HepG2 (cell line): ENCODE results near the gene SPG7. TPM values are rescaled to one million over a fixed set of nuclear protein-coding genes. Genes with fewer than 3 reads are reported as not detected.

ENCODE experiments used
- ELF4 ChIP-seq: sonication (generic); formaldehyde crosslinking; IDR thresholded peaks from 2 replicates; pipeline ENCODE4 v1.5.0; 2020; ENCODE audit warnings: missing genetic modification reagents, mild to moderate bottlenecking, moderate library complexity, borderline replicate concordance
- GATAD1 ChIP-seq: IDR thresholded peaks from 2 replicates; pipeline ENCODE4 v1.6.1; 2016; ENCODE audit warnings: missing genetic modification reagents, missing compliant biosample characterization
- GTF3A ChIP-seq: sonication (generic); formaldehyde crosslinking; conservative IDR thresholded peaks from 2 replicates; pipeline ENCODE4 v1.4.0; 2020; ENCODE audit warnings: mild to moderate bottlenecking, missing genetic modification reagents
- HDAC6 ChIP-seq: fragments of 200-600 bp; sonication (generic); IDR thresholded peaks from 2 replicates; pipeline ENCODE4 v1.7.0; 2017; ENCODE audit warnings: mild to moderate bottlenecking, antibody characterized with exemption, low read length, low read depth
- KDM5B ChIP-seq: sonication (generic); formaldehyde crosslinking; IDR thresholded peaks from 2 replicates; pipeline ENCODE4 v1.4.0; 2020; ENCODE audit warnings: missing genetic modification reagents, mild to moderate bottlenecking, borderline replicate concordance
- NAIF1 ChIP-seq: sonication (generic); formaldehyde crosslinking; IDR thresholded peaks from 2 replicates; pipeline ENCODE4 v1.5.0; 2020; ENCODE audit warnings: mild to moderate bottlenecking, missing genetic modification reagents, borderline replicate concordance
- PAWR ChIP-seq: sonication (generic); formaldehyde crosslinking; IDR thresholded peaks from 2 replicates; pipeline ENCODE4 v1.4.0; 2020; ENCODE audit warnings: missing genetic modification reagents, mild to moderate bottlenecking, borderline replicate concordance
- PITX1 ChIP-seq: sonication (generic); formaldehyde crosslinking; IDR thresholded peaks from 2 replicates; pipeline ENCODE4 v1.5.1; 2020; ENCODE audit warnings: mild to moderate bottlenecking, missing genetic modification reagents
- POLR2AphosphoS2 ChIP-seq: IDR thresholded peaks from 2 replicates; pipeline ENCODE4 v1.6.1; 2011; ENCODE audit warnings: low read depth, low read length, improper control_type of control experiment
- PPARG ChIP-seq: conservative IDR thresholded peaks from 2 replicates; pipeline ENCODE4 v1.6.1; 2016; ENCODE audit warnings: missing biosample characterization, missing genetic modification reagents
- PTBP1 ChIP-seq: fragments of 200-400 bp; formaldehyde crosslinking; IDR thresholded peaks from 2 replicates; pipeline ENCODE4 v1.6.1; 2018; ENCODE audit warnings: low read length, low read depth; ENCODE audit not compliant: poor library complexity, severe bottlenecking
- SRF ChIP-seq: IDR thresholded peaks from 2 replicates; pipeline ENCODE4 v1.6.1; 2011; ENCODE audit warnings: mild to moderate bottlenecking, low read depth, low read length, moderate library complexity
- STAT5B ChIP-seq: sonication (generic); formaldehyde crosslinking; IDR thresholded peaks from 2 replicates; pipeline ENCODE4 v1.4.0; 2020; ENCODE audit warnings: missing genetic modification reagents
- TP53 ChIP-seq: sonication (generic); formaldehyde crosslinking; conservative IDR thresholded peaks from 2 replicates; pipeline ENCODE4 v1.4.0; 2020; ENCODE audit warnings: missing genetic modification reagents
- ZFP36 ChIP-seq: fragments of 150-350 bp; IDR thresholded peaks from 2 replicates; pipeline ENCODE4 v1.6.1; 2018; ENCODE audit warnings: borderline replicate concordance, low read length, low read depth; ENCODE audit not compliant: partially characterized antibody
- ZNF101 ChIP-seq: sonication (generic); formaldehyde crosslinking; IDR thresholded peaks from 2 replicates; pipeline ENCODE4 v1.4.0; 2020; ENCODE audit warnings: mild to moderate bottlenecking, low read depth, missing genetic modification reagents, borderline replicate concordance
- ZNF124 ChIP-seq: sonication (generic); formaldehyde crosslinking; IDR thresholded peaks from 2 replicates; pipeline ENCODE4 v1.4.0; 2020; ENCODE audit warnings: missing genetic modification reagents
- ZNF205 ChIP-seq: IDR thresholded peaks from 2 replicates; pipeline ENCODE4 v1.6.1; 2018; ENCODE audit warnings: missing biosample characterization, missing genetic modification reagents
- ZNF207 ChIP-seq: fragments of 450-650 bp; IDR thresholded peaks from 2 replicates; pipeline ENCODE4 v1.6.1; 2016; ENCODE audit warnings: antibody characterized with exemption, borderline replicate concordance
- ZNF232 ChIP-seq: sonication (generic); formaldehyde crosslinking; IDR thresholded peaks from 2 replicates; pipeline ENCODE4 v1.4.0; 2020; ENCODE audit warnings: missing genetic modification reagents, borderline replicate concordance
- ZNF253 ChIP-seq: sonication (generic); formaldehyde crosslinking; IDR thresholded peaks from 2 replicates; pipeline ENCODE4 v1.8.0; 2022; ENCODE audit warnings: mild to moderate bottlenecking, missing genetic modification reagents, borderline replicate concordance
- ZNF274 ChIP-seq: sonication (generic); formaldehyde crosslinking; IDR thresholded peaks from 2 replicates; pipeline ENCODE4 v1.5.1; 2020; ENCODE audit warnings: mild to moderate bottlenecking, missing genetic modification reagents
- ZNF512 ChIP-seq: sonication (generic); formaldehyde crosslinking; IDR thresholded peaks from 2 replicates; pipeline ENCODE4 v1.4.0; 2020; ENCODE audit warnings: mild to moderate bottlenecking, missing genetic modification reagents
- ZNF546 ChIP-seq: sonication (generic); formaldehyde crosslinking; conservative IDR thresholded peaks from 2 replicates; pipeline ENCODE4 v1.8.1; 2023; ENCODE audit warnings: mild to moderate bottlenecking, missing genetic modification reagents
- ZNF556 ChIP-seq: sonication (generic); formaldehyde crosslinking; IDR thresholded peaks from 2 replicates; pipeline ENCODE4 v1.4.0; 2020; ENCODE audit warnings: mild to moderate bottlenecking, missing genetic modification reagents, borderline replicate concordance
- ZNF564 ChIP-seq: sonication (generic); formaldehyde crosslinking; IDR thresholded peaks from 2 replicates; pipeline ENCODE4 v1.8.1; 2023; ENCODE audit warnings: mild to moderate bottlenecking, missing genetic modification reagents
- ZNF660 ChIP-seq: sonication (generic); formaldehyde crosslinking; IDR thresholded peaks from 2 replicates; pipeline ENCODE4 v1.5.1; 2020; ENCODE audit warnings: mild to moderate bottlenecking, low read depth, missing genetic modification reagents, borderline replicate concordance
- ZNF850 ChIP-seq: sonication (generic); formaldehyde crosslinking; conservative IDR thresholded peaks from 2 replicates; pipeline ENCODE4 v1.9.0; 2021; ENCODE audit warnings: mild to moderate bottlenecking, missing genetic modification reagents
- ZSCAN12 ChIP-seq: sonication (generic); formaldehyde crosslinking; IDR thresholded peaks from 2 replicates; pipeline ENCODE4 v1.9.0; 2021; ENCODE audit warnings: mild to moderate bottlenecking, missing genetic modification reagents
- ZSCAN20 ChIP-seq: sonication (generic); formaldehyde crosslinking; IDR thresholded peaks from 2 replicates; pipeline ENCODE4 v1.4.0; 2020; ENCODE audit warnings: missing genetic modification reagents, mild to moderate bottlenecking, borderline replicate concordance
- polyA plus RNA-seq, 8 experiments: library from polyadenylated mRNA; depleted of rRNA in 3 of 8; stranded (reverse) in 7 of 8; unstranded in 1 of 8; fragments of >200 nt; fragmentation: Illumina TruSeq in 4 of 8; extraction: Trizol in 4 of 8; gene quantifications; 2 replicates each; pipeline versions ENCODE4 v1.2.1 to v1.2.3, GENCODE V29; 2011 to 2016; ENCODE audit warnings: low read depth in 4 of 8, missing spikeins in 1 of 8, mixed read lengths in 1 of 8; ENCODE audit not compliant: insufficient read depth in 1 of 8
- total RNA-seq, 5 experiments: library from RNA; depleted of rRNA; stranded (reverse); fragments of >200 nt; fragmentation: Illumina TruSeq; extraction: Trizol; gene quantifications; 2 replicates each; pipeline ENCODE4 v1.2.3, GENCODE V29; 2016; ENCODE audit warnings: low read depth in 1 of 5

SPG7 gene
- total and polyA plus RNA-seq, 2 of the 13 experiments (the other 11 are each of a cell fraction or from before 2014, with no cell fraction given) = 66.0 to 136 TPM

- TF ChIP-seq ZSCAN20 (CRISPR knock-in tag) = no peak
- TF ChIP-seq ELF4 (CRISPR knock-in tag) = no peak
- no peak for TF ChIP-seq ZNF512 (CRISPR knock-in tag)
- no peak for TF ChIP-seq STAT5B (CRISPR knock-in tag)
- no peak for TF ChIP-seq ZNF556 (CRISPR knock-in tag)
- TF ChIP-seq GATAD1 (CRISPR knock-in tag) = no peak
- no peak for TF ChIP-seq ZNF850 (CRISPR knock-in tag)
- no peak for TF ChIP-seq ZNF253
- TF ChIP-seq ZSCAN12 (CRISPR knock-in tag) = no peak
- TF ChIP-seq TP53 (CRISPR knock-in tag) = no peak
- 0 out of 2 replicates have a peak, but pooled peaks have one; percentile 45 for TF ChIP-seq PITX1
- TF ChIP-seq PAWR (CRISPR knock-in tag) = no peak
- TF ChIP-seq PTBP1 = peak; percentile 51
- TF ChIP-seq ZNF274 (CRISPR knock-in tag) = no peak
- no peak for TF ChIP-seq GTF3A (CRISPR knock-in tag)
- TF ChIP-seq KDM5B (CRISPR knock-in tag) = 0 out of 2 replicates have a peak, but pooled peaks have one; percentile 46
- no peak; the same call in 1 of the 2 replicates for TF ChIP-seq ZNF232 (CRISPR knock-in tag)
- TF ChIP-seq ZNF660 (CRISPR knock-in tag) = no peak
- TF ChIP-seq POLR2AphosphoS2 = no peak
- TF ChIP-seq HDAC6 = no peak
- no peak for TF ChIP-seq ZNF564 (CRISPR knock-in tag)
- no peak for TF ChIP-seq ZNF546 (CRISPR knock-in tag)
- no peak for TF ChIP-seq SRF
- no peak for TF ChIP-seq ZNF205 (CRISPR knock-in tag)
- TF ChIP-seq PPARG (CRISPR knock-in tag) = 0 out of 2 replicates have a peak, but pooled peaks have one; percentile 13
- no peak for TF ChIP-seq ZNF124 (CRISPR knock-in tag)
- no peak for TF ChIP-seq ZNF101 (CRISPR knock-in tag)
- no peak for TF ChIP-seq ZNF207
- TF ChIP-seq ZFP36 = no peak
- no peak for TF ChIP-seq NAIF1 (CRISPR knock-in tag)
Measured at GRCh38 chr16:89545831-89546574, 37.8 kb downstream of the SPG7 start (continued).
